ENCODE measurements around the gene NPW. TPM values are rescaled to one million over a fixed set of nuclear protein-coding genes. Genes with fewer than 3 reads are reported as not detected.

Gene NPW
- total and polyA plus RNA-seq, 2 of the 8 experiments (the other 6 are each of a cell fraction or from before 2014, with no cell fraction given), result 4.0 to 10.3 TPM

DNA sequence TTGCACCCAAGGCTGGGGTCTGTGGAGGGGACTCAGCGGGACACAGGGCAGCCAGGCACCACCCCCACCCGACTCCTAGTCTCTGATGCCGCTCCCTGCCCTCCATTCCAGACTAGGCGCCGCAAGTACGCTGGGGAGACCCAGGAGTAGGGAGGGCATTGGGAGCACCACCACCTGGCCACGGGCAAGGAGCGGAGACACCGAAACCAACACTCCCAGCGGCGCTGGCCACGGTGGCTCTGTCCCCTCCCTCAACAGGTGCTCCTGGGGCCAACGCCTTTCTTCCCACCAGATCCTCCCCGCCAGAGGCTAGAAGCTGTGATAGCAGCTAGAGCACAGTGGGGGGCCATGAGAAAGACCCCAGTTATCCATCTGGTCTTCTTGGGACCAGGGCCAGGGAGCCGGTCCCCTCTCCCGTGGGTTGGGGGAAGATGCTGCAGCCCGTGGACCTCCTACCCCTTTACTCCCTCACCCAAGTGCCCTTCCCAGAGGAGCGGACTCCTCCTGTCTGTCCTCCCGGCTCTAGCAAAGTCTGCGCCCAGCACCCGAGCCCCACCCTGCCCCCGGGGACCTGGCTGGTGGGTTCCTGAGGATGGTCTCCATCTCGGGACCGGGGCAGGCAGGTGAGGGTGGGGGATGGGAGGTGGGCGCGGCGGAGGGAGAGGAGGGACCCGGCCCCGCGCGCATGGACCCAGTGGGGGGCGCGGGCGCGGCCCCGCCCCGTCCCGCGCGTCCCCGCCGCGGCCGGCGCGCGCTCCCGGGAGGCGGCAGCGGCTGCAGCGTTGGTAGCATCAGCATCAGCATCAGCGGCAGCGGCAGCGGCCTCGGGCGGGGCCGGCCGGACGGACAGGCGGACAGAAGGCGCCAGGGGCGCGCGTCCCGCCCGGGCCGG, 30.1 kb upstream of the NPW start, which contains the start of gene SYNGR3:
Gene SYNGR3 (plus strand): TSS at position 762 of the 892 bp plus-strand sequence. CDS start 133 bp downstream, outside the sequence.
- no peak within 1 kb of the TSS for H3K56ac ChIP-seq (replicated peaks; ENCODE audit: insufficient read length, low read depth, low read length)
- H3K23me2 ChIP-seq (ENCODE audit: low read depth, low read length), result peaks cover 26% of the 10 kb centered on the region; the same call in 1 of the 2 replicates
- H3K23ac ChIP-seq (ENCODE audit: insufficient read length), result no peak within 1 kb of the TSS
- no peak within 1 kb of the TSS for H2BK120ac ChIP-seq (replicated peaks; ENCODE audit: low read depth, low read length)
- peak within 1 kb of the TSS; percentile 62; the same call in 1 of the 2 replicates for H4K8ac ChIP-seq (ENCODE audit: extremely low read depth, insufficient read depth, low read length)
- peak within 1 kb of the TSS; percentile 36 to 77 (median 60) for H3K4me3 ChIP-seq (ENCODE audit: extremely low read depth in 1 of 4, insufficient read depth in 2 of 4, low read depth in 3 of 4, low read length in 4 of 4)
- peaks cover 2 to 5% (median 3%) of the 10 kb centered on the region in 4 experiments; a peak in 3 of 8 replicates for H3K36me3 ChIP-seq (ENCODE audit: control insufficient read depth in 2 of 4, insufficient read depth in 4 of 4, low read length in 3 of 4)
- H3K9ac ChIP-seq (replicated peaks in 1 of 4; ENCODE audit: extremely low read depth in 1 of 4, low read depth in 3 of 4, low read length in 3 of 4), result peak within 1 kb of the TSS in 3 of 4 experiments; percentile 0 to 8 (median 2); a peak in 2 of 7 replicates
- H2BK12ac ChIP-seq (ENCODE audit: low read depth, low read length), result peak within 1 kb of the TSS; percentile 53; the same call in 1 of the 2 replicates
- peak within 1 kb of the TSS; percentile 51 for H3K18ac ChIP-seq (ENCODE audit: extremely low read depth, low read length)
- H4K5ac ChIP-seq (ENCODE audit: insufficient read length, low read depth, low read length), result no peak within 1 kb of the TSS
- peak within 1 kb of the TSS; percentile 60; the same call in 1 of the 2 replicates for H2AK5ac ChIP-seq (ENCODE audit: low read depth, low read length)
- H3K9me3 ChIP-seq (ENCODE audit: insufficient read depth in 2 of 2, low read depth in 1 of 2, low read length in 1 of 2), result no peaks in the 10 kb centered on the region
- no peaks in the 10 kb centered on the region for H3K79me1 ChIP-seq (ENCODE audit: low read depth, low read length)
- H2AFZ ChIP-seq (ENCODE audit: low read length), result no peak within 1 kb of the TSS
- no peak for FAIRE-seq
- H2BK20ac ChIP-seq (ENCODE audit: low read length), result 0 out of 2 replicates have a peak within 1 kb of the TSS, but pooled peaks have one; percentile 61
- H4K20me1 ChIP-seq (replicated peaks in 1 of 2; ENCODE audit: control insufficient read depth in 1 of 2, insufficient read depth in 2 of 2, low read length in 2 of 2), result peaks cover 7 to 10% of the 10 kb centered on the region in 2 experiments
- peak in 1 of 2 experiments; percentile 72 for DNase-seq (ENCODE audit: low read depth in 1 of 2, low spot score in 2 of 2)
- H3K4me2 ChIP-seq (ENCODE audit: insufficient read depth in 1 of 2, low read depth in 2 of 2, low read length in 2 of 2), result peak within 1 kb of the TSS; percentile 83 to 96
- H2BK5ac ChIP-seq (ENCODE audit: low read depth, low read length), result no peak within 1 kb of the TSS
- peaks cover 4 to 37% (median 24%) of the 10 kb centered on the region in 4 experiments for H3K27me3 ChIP-seq (replicated peaks in 1 of 4; ENCODE audit: control insufficient read depth in 3 of 4, extremely low read depth in 1 of 4, insufficient read depth in 3 of 4, low read length in 3 of 4)
- no peak within 1 kb of the TSS for H3K14ac ChIP-seq (ENCODE audit: insufficient read length)
- H3K79me2 ChIP-seq (ENCODE audit: control insufficient read depth in 1 of 2, insufficient read depth in 2 of 2, low read length in 2 of 2), result peaks cover 0 to 9% of the 10 kb centered on the region in 2 experiments; a peak in 1 of 4 replicates
- peak within 1 kb of the TSS; percentile 11 for H4K91ac ChIP-seq (replicated peaks; ENCODE audit: insufficient read length, low read length)
- H3K27ac ChIP-seq (ENCODE audit: low read depth, low read length), result no peak within 1 kb of the TSS; the same call in 1 of the 2 replicates
- H3K4me1 ChIP-seq (replicated peaks in 1 of 4; ENCODE audit: control insufficient read depth in 3 of 4, insufficient read depth in 4 of 4, low read length in 3 of 4), result peaks cover 0 to 34% (median 20%) of the 10 kb centered on the region in 4 experiments; a peak in 6 of 7 replicates
- H3K4ac ChIP-seq (replicated peaks; ENCODE audit: insufficient read length, low read depth, low read length), result peak within 1 kb of the TSS; percentile 5
- 28% methylated on average over 15 of the region's 67 CpGs; no CpG with 5 or more reads in 1 of the 2 experiments for WGBS, 2 experiments (ENCODE audit: extremely low coverage in 1 of 2, insufficient coverage in 1 of 2, insufficient read length in 1 of 2, insufficient replicate concordance in 2 of 2, low coverage in 1 of 2, low lambda C conversion rate in 2 of 2, missing lambda C conversion rate in 1 of 2)
- peak within 1 kb of the TSS; percentile 81; the same call in 1 of the 2 replicates for H2BK15ac ChIP-seq (ENCODE audit: low read length)
- ChIA-PET POLR2A (ENCODE audit: partially characterized antibody) (interaction anchor here (0.7 to 28.2 kb wide), 9 partner anchors 9 to 166 kb away, joined by 3 to 736 read pairs (median 4); partner anchors contain the start of genes NDUFB10, NOXO1, RNF151 and RPS2), CTCF (ENCODE audit: partially characterized antibody) (interaction anchor here (0.5 to 6.8 kb wide), 2 partner anchors 15 to 666 kb away, joined by 3 to 55 read pairs; no protein-coding TSS in a partner anchor)
- no peak for TF ChIP-seq EGR1 (IDR thresholded peaks at IDR 0.05; ENCODE audit: borderline replicate concordance, low read depth, low read length)
- TF ChIP-seq BCL11A (IDR thresholded peaks at IDR 0.05; ENCODE audit: low read depth in 2 of 2, low read length in 2 of 2), result no peak
- peak; percentile 39 for TF ChIP-seq KDM4A (IDR thresholded peaks at IDR 0.05; ENCODE audit: low read depth, low read length, severe bottlenecking)
- no peak for TF ChIP-seq KDM1A (IDR thresholded peaks at IDR 0.05; ENCODE audit: borderline replicate concordance, low read length)
